Brain pericyte (primary cell): ENCODE results near the gene PRDM10.
"Not testable (repeated sequence)": the region's sequence is repeated elsewhere in the genome, so short reads cannot be mapped to it uniquely, and the experiment has no call there.

ENCODE experiments used
- DNase-seq: peaks from one replicate; pipeline ENCODE4 v3.0.0-alpha.2; 2012; ENCODE audit warnings: low read depth, low spot score

Gene PRDM10

GRCh38 chr11:130015846-130016245, 13.2 kb upstream of the PRDM10 start:
- not testable (repeated sequence) for DNase-seq

- DNase-seq: no peak
Measured at GRCh38 chr11:130008326-130008725, 5.7 kb upstream of the PRDM10 start.

GRCh38 chr11:130006929-130007328, 4.3 kb upstream of the PRDM10 start:
- DNase-seq: no peak

GRCh38 chr11:130003717-130004001, 1.0 kb upstream of the PRDM10 start:
- DNase-seq: no peak

GRCh38 chr11:130002846-130003716, 446 bp upstream of the PRDM10 start:
- peak; percentile 94 for DNase-seq

GRCh38 chr11:130001461-130002351, 929 bp downstream of the PRDM10 start:
- DNase-seq: no peak

- no peak for DNase-seq
Measured at GRCh38 chr11:130000552-130001176, 2.0 kb downstream of the PRDM10 start.

GRCh38 chr11:129999407-129999806, 3.2 kb downstream of the PRDM10 start:
- DNase-seq: no peak

GRCh38 chr11:129998905-129999304, 3.7 kb downstream of the PRDM10 start:
- DNase-seq: no peak

GRCh38 chr11:129998107-129998506, 4.5 kb downstream of the PRDM10 start:
- no peak for DNase-seq

GRCh38 chr11:129997513-129997912, 5.1 kb downstream of the PRDM10 start:
- DNase-seq: no peak

GRCh38 chr11:129996113-129996870, 6.3 kb downstream of the PRDM10 start:
- DNase-seq: no peak

GRCh38 chr11:129995163-129995562, 7.5 kb downstream of the PRDM10 start:
- DNase-seq: no peak

- DNase-seq: no peak
Measured at GRCh38 chr11:129992161-129992944, 10.3 kb downstream of the PRDM10 start.

- no peak for DNase-seq
Measured at GRCh38 chr11:129989149-129989813, 13.4 kb downstream of the PRDM10 start.

GRCh38 chr11:129987950-129988349, 14.7 kb downstream of the PRDM10 start:
- DNase-seq: no peak

GRCh38 chr11:129985823-129986222, 16.8 kb downstream of the PRDM10 start:
- DNase-seq: no peak

- DNase-seq: no peak
Measured at GRCh38 chr11:129980086-129980485, 22.5 kb downstream of the PRDM10 start.

- no peak for DNase-seq
Measured at GRCh38 chr11:129979046-129979605, 23.5 kb downstream of the PRDM10 start.

GRCh38 chr11:129978447-129978846, 24.2 kb downstream of the PRDM10 start:
- DNase-seq: no peak
